Body of pancreas (tissue), 2 donors: Measurements from ENCODE around the gene PRPF40A. TPM values are rescaled to one million over a fixed set of nuclear protein-coding genes. Genes with fewer than 3 reads are reported as not detected.

Source experiments
- total RNA-seq, 2 donors: library from RNA; depleted of rRNA; stranded (reverse); fragments of >200 nt; gene quantifications; one replicate each; pipeline ENCODE4 v1.1.0, GENCODE V29; 2016

PRPF40A gene
- total RNA-seq, 2 donors from 2014 or later: 38.9 to 52.7 TPM

Other genes starting within 250 kb of the PRPF40A start
- 10 to 100 TPM in 1 of 2 donors, 1 to 10 TPM in 1; 8.3 to 12.2 TPM for gene ARL6IP6, start 1.2 kb upstream of the PRPF40A start, total RNA-seq